CD14-positive monocyte (primary cell): Measurements from ENCODE around the gene ABRAXAS1. TPM values are rescaled to one million over a fixed set of nuclear protein-coding genes. Genes with fewer than 3 reads are reported as not detected.

Experiments used
- DNase-seq, 3 donors: peaks; one replicate each; pipeline ENCODE4 v3.0.0-alpha.2; 2011 to 2022
- H2AFZ ChIP-seq: 2 replicates; pipeline ENCODE4 v1.6.0; 2012; ENCODE audit warnings: mild to moderate bottlenecking, low read depth, low read length, inconsistent platforms; ENCODE audit not compliant: insufficient read depth, poor library complexity, severe bottlenecking
- H3K27ac ChIP-seq, 2 donors: 1 replicate in 1 of 2; 2 replicates in 1 of 2; pipeline ENCODE4 v1.5.1; 2012 to 2013; ENCODE audit warnings: low read length in 2 of 2, control low read depth in 1 of 2, inconsistent platforms in 1 of 2, low read depth in 1 of 2, mild to moderate bottlenecking in 1 of 2
- H3K27me3 ChIP-seq, 2 donors: one replicate each; pipeline versions ENCODE4 v1.6.0 to v1.6.1; 2011 to 2013; ENCODE audit warnings: low read length in 2 of 2; ENCODE audit not compliant: control insufficient read depth in 2 of 2, insufficient read depth in 2 of 2
- H3K36me3 ChIP-seq, 2 donors: replicated peaks in 1 of 2; 1 replicate in 1 of 2; 2 replicates in 1 of 2; pipeline versions ENCODE4 v1.5.1 to v1.6.1; 2012 to 2013; ENCODE audit warnings: low read length in 2 of 2, control low read depth in 1 of 2, inconsistent platforms in 1 of 2, mild to moderate bottlenecking in 1 of 2; ENCODE audit not compliant: insufficient read depth in 2 of 2, control insufficient read depth in 1 of 2
- H3K4me1 ChIP-seq, 2 donors: 1 replicate in 1 of 2; 2 replicates in 1 of 2; pipeline versions ENCODE4 v1.5.1 to v1.6.1; 2012 to 2013; ENCODE audit warnings: low read length in 2 of 2, control low read depth in 1 of 2, inconsistent platforms in 1 of 2, mild to moderate bottlenecking in 1 of 2, moderate library complexity in 1 of 2; ENCODE audit not compliant: insufficient read depth in 2 of 2, control insufficient read depth in 1 of 2
- H3K4me2 ChIP-seq: replicated peaks from 2 replicates; pipeline ENCODE3; 2012; ENCODE audit warnings: low read length, moderate library complexity, mild to moderate bottlenecking; ENCODE audit not compliant: poor library complexity, severe bottlenecking; ENCODE audit errors: extremely low read depth
- H3K4me3 ChIP-seq, 3 experiments: fragments of 200-600 bp in 1 of 3; sonication (generic) in 1 of 3; replicated peaks in 1 of 3; 1 replicate in 2 of 3; 2 replicates in 1 of 3; pipeline ENCODE4 v1.5.1; 2011 to 2013; ENCODE audit warnings: low read length in 3 of 3, mild to moderate bottlenecking in 3 of 3, control low read depth in 2 of 3, low read depth in 2 of 3, inconsistent platforms in 1 of 3, moderate library complexity in 1 of 3
- H3K79me2 ChIP-seq: 2 replicates; pipeline ENCODE4 v1.6.0; 2012; ENCODE audit warnings: mild to moderate bottlenecking, control low read depth, inconsistent platforms, low read length, moderate library complexity; ENCODE audit not compliant: insufficient read depth
- H3K9ac ChIP-seq: 2 replicates; pipeline ENCODE4 v1.6.0; 2017; ENCODE audit warnings: low read length, mild to moderate bottlenecking; ENCODE audit not compliant: insufficient read depth, poor library complexity, severe bottlenecking
- H3K9me3 ChIP-seq, 2 donors: replicated peaks in 1 of 2; 1 replicate in 1 of 2; 2 replicates in 1 of 2; pipeline versions ENCODE4 v1.5.1 to v1.6.1; 2012 to 2013; ENCODE audit warnings: low read length in 2 of 2, control low read depth in 1 of 2; ENCODE audit not compliant: control insufficient read depth in 1 of 2, insufficient read depth in 1 of 2
- H4K20me1 ChIP-seq: 2 replicates; pipeline ENCODE4 v1.6.0; 2012; ENCODE audit warnings: mild to moderate bottlenecking, low read length, control low read depth, moderate library complexity; ENCODE audit not compliant: insufficient read depth
- H3K27ac Mint-ChIP-seq, 7 donors: one replicate each; pipeline ENCODE4 v1.8.0; 2020; ENCODE audit warnings: mild to moderate bottlenecking in 7 of 7, mixed read lengths in 7 of 7, moderate library complexity in 6 of 7, inconsistent platforms in 2 of 7
- H3K27me3 Mint-ChIP-seq, 3 donors: one replicate each; pipeline ENCODE4 v1.8.0; 2021 to 2022; ENCODE audit warnings: low read depth in 3 of 3, mild to moderate bottlenecking in 3 of 3, mixed read lengths in 3 of 3, moderate library complexity in 3 of 3, inconsistent platforms in 1 of 3
- H3K36me3 Mint-ChIP-seq, 2 donors: one replicate each; pipeline ENCODE4 v1.8.0; 2020; ENCODE audit warnings: mixed read lengths in 2 of 2, inconsistent platforms in 1 of 2, mild to moderate bottlenecking in 1 of 2
- H3K4me1 Mint-ChIP-seq: one replicate; pipeline ENCODE4 v1.8.0; 2020; ENCODE audit warnings: mild to moderate bottlenecking, mixed read lengths
- H3K4me3 Mint-ChIP-seq, 2 donors: one replicate each; pipeline ENCODE4 v1.8.0; 2020; ENCODE audit warnings: mild to moderate bottlenecking in 2 of 2, mixed read lengths in 2 of 2, moderate library complexity in 1 of 2
- H3K9me3 Mint-ChIP-seq, 7 donors: one replicate each; pipeline ENCODE4 v1.8.0; 2020 to 2022; ENCODE audit warnings: mixed read lengths in 7 of 7, mild to moderate bottlenecking in 6 of 7, moderate library complexity in 6 of 7, inconsistent platforms in 2 of 7
- WGBS: methylation state at CpG from one replicate; pipeline ENCODE4 v1.1.5; 2013; ENCODE audit warnings: missing lambda C conversion rate; ENCODE audit not compliant: insufficient coverage; 5-methylcytosine and 5-hydroxymethylcytosine counted together
- intact Hi-C, 2 donors: fragments of 100-400 bp; cut with micrococcal nuclease; formaldehyde crosslinking; loops; one replicate each; pipeline versions ENCODE4 v1.15.0 to v1.15.1; 2023
- polyA plus RNA-seq, 3 donors: library from polyadenylated mRNA; depleted of rRNA in 1 of 3; unstranded in 2 of 3; stranded (reverse) in 1 of 3; fragments of 300-500 nt in 2 of 3; fragments of >200 nt in 1 of 3; fragmentation: Illumina TruSeq in 2 of 3; gene quantifications; 1 replicate in 2 of 3; 2 replicates in 1 of 3; pipeline ENCODE4 v1.2.3, GENCODE V29; 2012 to 2021
- TF ChIP-seq, protein P1 (sequence below): fragments of 200-600 bp; IDR thresholded peaks from one replicate; pipeline ENCODE4 v1.8.0; 2022; ENCODE audit warnings: antibody characterized with exemption, mild to moderate bottlenecking

ABRAXAS1 gene
- polyA plus RNA-seq, 3 donors: 6.0 to 10.8 (median 6.8) TPM

DNA sequence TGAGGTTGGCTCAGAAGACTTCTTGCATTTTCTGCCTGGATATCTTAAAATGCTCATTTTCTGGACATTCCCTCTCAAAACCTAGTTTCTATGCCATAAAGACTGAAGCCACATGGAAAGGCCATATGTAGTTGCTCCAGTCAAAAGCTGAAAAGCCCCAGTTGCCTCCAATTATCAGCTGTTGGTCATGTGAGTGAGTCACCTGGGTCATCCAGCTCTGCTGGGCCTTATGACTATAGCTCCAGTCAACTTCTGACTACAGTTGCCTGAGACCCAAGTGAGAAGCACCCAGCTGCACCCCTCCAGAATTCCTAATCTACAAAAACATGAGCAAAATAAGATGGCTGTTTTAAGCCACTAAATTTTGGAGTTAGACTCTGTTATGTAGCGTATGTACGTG lies 71.2 kb downstream of the ABRAXAS1 start:
- TF ChIP-seq, protein P1, sequence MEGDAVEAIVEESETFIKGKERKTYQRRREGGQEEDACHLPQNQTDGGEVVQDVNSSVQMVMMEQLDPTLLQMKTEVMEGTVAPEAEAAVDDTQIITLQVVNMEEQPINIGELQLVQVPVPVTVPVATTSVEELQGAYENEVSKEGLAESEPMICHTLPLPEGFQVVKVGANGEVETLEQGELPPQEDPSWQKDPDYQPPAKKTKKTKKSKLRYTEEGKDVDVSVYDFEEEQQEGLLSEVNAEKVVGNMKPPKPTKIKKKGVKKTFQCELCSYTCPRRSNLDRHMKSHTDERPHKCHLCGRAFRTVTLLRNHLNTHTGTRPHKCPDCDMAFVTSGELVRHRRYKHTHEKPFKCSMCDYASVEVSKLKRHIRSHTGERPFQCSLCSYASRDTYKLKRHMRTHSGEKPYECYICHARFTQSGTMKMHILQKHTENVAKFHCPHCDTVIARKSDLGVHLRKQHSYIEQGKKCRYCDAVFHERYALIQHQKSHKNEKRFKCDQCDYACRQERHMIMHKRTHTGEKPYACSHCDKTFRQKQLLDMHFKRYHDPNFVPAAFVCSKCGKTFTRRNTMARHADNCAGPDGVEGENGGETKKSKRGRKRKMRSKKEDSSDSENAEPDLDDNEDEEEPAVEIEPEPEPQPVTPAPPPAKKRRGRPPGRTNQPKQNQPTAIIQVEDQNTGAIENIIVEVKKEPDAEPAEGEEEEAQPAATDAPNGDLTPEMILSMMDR: no peak
- Histone ChIP-seq H3K9ac (no peak overlapping the region), H3K4me1 (no peaks in the 10 kb centered on the region), H3K27me3 (no peaks in the 10 kb centered on the region), H3K4me3 (no peak overlapping the region), H3K79me2 (no peaks in the 10 kb centered on the region), H2AFZ (no peak overlapping the region), H3K36me3 (peaks cover 50 to 90% of the 10 kb centered on the region in 2 donors), H3K9me3 (no peaks in the 10 kb centered on the region), H4K20me1 (no peaks in the 10 kb centered on the region), H3K27ac (no peak overlapping the region), H3K4me2 (no peak overlapping the region)
- DNase-seq: no peak
- WGBS: no CpG with 5 or more reads among the region's 2 CpGs
- Mint-ChIP-seq H3K27ac (no peak overlapping the region), H3K4me1 (peaks cover 4% of the 10 kb centered on the region), H3K36me3 (peaks cover 73 to 78% of the 10 kb centered on the region in 2 donors), H3K4me3 (no peak overlapping the region), H3K9me3 (no peaks in the 10 kb centered on the region), H3K27me3 (no peaks in the 10 kb centered on the region)
- intact Hi-C loops: no loop called here

Other genes with a start within 250 kb of the ABRAXAS1 start
- 10 to 100 TPM; 14.7 to 48.6 (median 40.7) TPM for gene COQ2, start 200.3 kb downstream of the ABRAXAS1 start, polyA plus RNA-seq
- gene HPSE, start 150.3 kb downstream of the ABRAXAS1 start, polyA plus RNA-seq: 10 to 100 TPM; 21.2 to 65.8 (median 31.2) TPM
- 10 to 100 TPM in 2 of 3 donors, 1 to 10 TPM in 1; 7.0 to 11.3 (median 11.1) TPM for gene HELQ, start 29.3 kb downstream of the ABRAXAS1 start, polyA plus RNA-seq
- gene MRPS18C, start 29.0 kb downstream of the ABRAXAS1 start, polyA plus RNA-seq: 10 to 100 TPM; 13.6 to 70.5 (median 42.4) TPM
- 10 to 100 TPM; 20.9 to 46.2 (median 44.2) TPM for gene GPAT3, start 51.0 kb upstream of the ABRAXAS1 start, polyA plus RNA-seq